SK-N-MC (cell line): ENCODE measurements around the gene UNC50.

ENCODE experiments used
- FOXP2 ChIP-seq: optimal IDR thresholded peaks from 2 replicates; pipeline ENCODE3; 2011; ENCODE audit warnings: mild to moderate bottlenecking, moderate library complexity; ENCODE audit not compliant: insufficient read depth; ENCODE audit errors: extremely low read length, control extremely low read depth
- POLR2AphosphoS5 ChIP-seq: IDR thresholded peaks from 2 replicates; pipeline ENCODE4 v1.6.1; 2012; ENCODE audit warnings: mild to moderate bottlenecking, low read depth, low read length, borderline replicate concordance

- TF ChIP-seq FOXP2: no peak
- no peak for TF ChIP-seq POLR2AphosphoS5
These were observed 55.2 kb downstream of the UNC50 start for GRCh38 chr2:98663511-98664090.
